Loucy (cell line): ENCODE measurements around the gene SLC43A3.

Experiments used
- EZH2phosphoT487 ChIP-seq: fragments of 200-600 bp; IDR thresholded peaks from 2 replicates; pipeline ENCODE4 v1.6.1; 2018; ENCODE audit warnings: antibody characterized with exemption, mild to moderate bottlenecking, moderate library complexity, borderline replicate concordance
- TF ChIP-seq, protein P1 (sequence below): fragments of 200-600 bp; sonication (generic); conservative IDR thresholded peaks from 2 replicates; pipeline ENCODE4 v1.5.1; 2014; ENCODE audit warnings: mild to moderate bottlenecking, antibody characterized with exemption, low read length

DNA sequence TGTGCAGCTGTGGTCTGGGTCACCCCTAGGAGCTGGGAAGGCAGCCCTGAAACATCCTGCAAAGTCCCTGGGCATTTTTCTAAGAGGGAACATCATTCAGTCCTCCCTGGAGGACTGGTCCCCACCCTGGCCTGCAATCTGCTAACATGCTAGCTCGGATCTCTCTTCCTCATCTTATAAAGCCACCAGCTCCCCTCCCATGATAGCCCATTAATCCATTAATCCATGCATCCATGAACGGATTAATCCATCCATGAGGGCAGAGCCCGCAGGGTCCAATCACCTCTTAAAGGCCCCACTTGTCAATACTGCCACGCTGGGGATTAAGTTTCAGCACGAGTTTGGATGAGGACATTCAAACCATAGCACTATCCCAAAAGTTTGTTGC is 58.1 kb downstream of the SLC43A3 start:
- TF ChIP-seq, protein P1, sequence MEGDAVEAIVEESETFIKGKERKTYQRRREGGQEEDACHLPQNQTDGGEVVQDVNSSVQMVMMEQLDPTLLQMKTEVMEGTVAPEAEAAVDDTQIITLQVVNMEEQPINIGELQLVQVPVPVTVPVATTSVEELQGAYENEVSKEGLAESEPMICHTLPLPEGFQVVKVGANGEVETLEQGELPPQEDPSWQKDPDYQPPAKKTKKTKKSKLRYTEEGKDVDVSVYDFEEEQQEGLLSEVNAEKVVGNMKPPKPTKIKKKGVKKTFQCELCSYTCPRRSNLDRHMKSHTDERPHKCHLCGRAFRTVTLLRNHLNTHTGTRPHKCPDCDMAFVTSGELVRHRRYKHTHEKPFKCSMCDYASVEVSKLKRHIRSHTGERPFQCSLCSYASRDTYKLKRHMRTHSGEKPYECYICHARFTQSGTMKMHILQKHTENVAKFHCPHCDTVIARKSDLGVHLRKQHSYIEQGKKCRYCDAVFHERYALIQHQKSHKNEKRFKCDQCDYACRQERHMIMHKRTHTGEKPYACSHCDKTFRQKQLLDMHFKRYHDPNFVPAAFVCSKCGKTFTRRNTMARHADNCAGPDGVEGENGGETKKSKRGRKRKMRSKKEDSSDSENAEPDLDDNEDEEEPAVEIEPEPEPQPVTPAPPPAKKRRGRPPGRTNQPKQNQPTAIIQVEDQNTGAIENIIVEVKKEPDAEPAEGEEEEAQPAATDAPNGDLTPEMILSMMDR = no peak
- no peak for TF ChIP-seq EZH2phosphoT487
